ENCODE measurements around the gene CCDC30.
"Not testable (repeated sequence)": the region's sequence is repeated elsewhere in the genome, so short reads cannot be mapped to it uniquely, and the experiment has no call there.

Gene CCDC30

DNA sequence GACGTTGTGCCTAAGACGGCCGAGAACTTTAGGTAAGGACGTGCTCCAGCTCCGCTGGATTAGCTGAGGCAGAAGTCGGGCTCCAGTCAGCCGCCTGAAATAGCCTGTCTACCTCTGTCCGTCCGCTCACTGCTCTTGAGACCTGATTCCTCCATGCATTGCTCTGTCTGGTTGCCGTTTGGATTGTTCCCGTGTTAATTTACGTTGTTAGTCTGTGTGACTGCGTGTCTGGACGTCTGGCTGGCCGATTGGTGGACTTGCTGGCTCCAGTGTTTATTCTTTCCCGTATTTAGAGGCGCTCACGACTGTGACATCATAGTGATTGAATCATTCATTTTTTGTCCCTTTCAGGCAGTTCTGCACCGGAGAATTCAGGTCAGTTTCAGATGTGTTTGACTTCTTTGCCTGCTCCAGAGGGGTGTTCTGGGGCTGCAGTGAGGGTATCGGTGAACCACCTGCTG, 195.8 kb downstream of the CCDC30 start:
- no peak for DNase-seq

DNA sequence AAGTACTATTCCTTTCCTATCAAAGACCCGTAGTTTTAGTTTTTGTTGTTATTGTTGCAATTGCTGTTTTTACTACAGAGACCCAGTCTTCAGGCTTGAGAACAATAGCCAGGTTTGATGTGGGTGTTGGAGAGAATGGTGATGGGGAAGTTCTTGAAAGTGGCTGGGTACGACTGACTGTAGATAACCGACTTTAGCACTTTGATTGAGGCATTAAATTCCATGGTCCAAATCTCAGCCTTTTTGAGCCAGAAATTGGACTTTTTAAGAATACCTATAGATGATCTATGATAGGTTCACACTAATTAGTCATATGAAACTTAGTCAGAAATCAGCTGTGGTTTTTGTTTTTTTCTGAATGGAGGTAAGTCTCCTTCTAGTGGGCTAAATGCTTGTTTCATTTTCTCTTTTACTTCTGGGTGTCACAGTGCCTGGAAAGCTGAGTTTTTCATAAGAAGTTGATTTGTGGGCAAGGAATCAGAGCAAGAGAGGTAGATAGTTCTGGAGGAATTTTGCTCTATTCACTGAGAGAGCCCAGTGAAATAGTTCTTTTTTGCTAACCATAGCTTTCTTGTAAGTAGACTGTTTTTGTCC, 197.9 kb downstream of the CCDC30 start:
- no peak for DNase-seq

DNA sequence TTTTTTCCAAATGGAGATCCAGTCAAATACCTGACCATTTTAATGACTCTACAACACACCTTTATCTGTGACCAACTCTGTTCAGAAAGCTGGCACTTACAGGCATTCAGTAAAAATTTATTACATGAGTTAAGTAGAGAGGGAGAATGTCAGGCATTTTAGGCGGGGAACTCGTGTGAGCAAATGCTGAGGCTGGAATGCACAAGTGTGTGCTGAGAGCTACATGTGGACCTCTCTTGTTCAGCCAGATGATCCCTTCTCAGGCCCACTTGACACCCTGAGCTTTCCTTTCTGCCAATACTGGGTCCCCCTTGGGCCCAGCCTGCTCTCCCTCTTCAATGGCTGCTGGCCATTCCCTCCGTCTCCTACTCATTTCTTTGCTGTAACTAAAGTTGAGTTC, 206.8 kb downstream of the CCDC30 start:
- DNase-seq: no peak

DNA sequence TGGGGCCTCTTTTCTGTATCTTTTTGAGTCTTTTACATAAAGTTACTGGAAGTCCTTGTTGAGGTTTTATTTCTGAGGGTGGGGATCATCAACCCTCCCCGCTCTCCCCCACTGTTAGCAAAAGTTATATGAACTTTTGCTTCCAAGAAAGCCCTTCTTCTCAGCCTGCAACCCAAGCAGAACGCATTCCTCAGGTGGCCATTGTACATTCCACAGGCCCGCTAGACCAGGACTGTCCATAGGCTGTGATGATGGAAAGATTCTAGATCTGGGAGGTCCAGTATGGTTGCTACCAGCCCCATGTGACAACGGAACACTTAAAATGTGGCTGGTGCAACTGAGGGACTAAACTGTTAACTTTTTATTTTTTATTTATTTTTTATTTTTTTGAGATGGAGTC, 207.3 kb downstream of the CCDC30 start:
- no peak for DNase-seq

DNA sequence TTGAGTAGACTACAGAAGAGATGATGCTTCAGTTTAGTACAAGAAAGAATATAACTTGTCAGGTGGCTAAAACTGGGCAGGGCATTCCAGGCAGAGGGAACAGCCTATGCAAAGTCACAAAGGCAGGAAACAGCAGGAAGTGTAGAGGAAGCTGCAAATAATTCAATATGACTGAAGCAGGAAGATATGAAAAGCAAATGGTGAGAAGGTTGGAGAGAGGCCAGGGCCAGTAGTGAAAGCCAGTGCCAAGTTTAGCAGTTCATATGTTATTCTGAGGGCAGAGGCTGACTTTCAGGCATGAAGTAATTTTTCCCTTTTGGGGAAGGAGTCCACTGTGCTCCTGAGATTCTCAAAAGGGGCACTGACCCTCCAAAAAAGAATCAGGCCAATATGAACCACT, 211.1 kb downstream of the CCDC30 start:
- DNase-seq: no peak

DNA sequence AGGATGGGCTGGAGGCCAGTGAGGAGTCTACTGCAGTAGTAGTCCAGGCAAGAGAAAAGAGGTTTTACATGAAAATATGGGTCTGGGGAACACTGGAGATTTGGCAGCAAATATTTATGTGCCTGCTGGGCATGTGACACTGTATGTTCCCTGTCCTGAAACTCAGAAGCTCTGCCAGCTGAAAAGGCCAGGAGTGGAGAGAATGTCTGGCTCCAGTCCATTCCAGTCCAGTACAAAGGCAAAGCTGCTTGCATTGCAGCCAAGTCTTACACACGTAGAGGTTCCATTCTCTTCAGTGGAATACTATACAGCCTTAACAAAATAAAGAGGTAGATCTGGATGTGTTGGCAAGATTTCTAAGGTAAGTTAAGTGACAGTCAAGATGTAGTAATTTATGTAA, 211.6 kb downstream of the CCDC30 start:
- no peak for DNase-seq

DNA sequence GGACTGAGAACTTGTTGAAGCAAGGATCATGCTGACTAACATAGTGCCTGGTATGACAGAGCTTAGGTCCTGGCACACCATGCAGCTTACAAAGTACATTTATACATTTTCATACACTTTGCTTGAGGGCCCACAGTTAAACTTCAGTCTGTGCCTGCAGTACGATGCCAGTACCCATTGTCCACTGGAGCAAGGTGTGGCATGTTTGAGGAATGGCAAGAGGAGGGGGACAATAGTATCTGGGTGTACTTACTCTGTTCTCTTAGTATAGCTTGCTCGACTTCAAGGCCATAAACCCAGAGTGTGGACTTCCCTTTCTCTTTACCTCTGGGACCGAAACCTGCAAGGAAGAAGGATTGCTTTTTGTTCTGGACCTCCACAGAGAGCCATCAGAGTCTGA, 212.4 kb downstream of the CCDC30 start:
- DNase-seq: no peak

DNA sequence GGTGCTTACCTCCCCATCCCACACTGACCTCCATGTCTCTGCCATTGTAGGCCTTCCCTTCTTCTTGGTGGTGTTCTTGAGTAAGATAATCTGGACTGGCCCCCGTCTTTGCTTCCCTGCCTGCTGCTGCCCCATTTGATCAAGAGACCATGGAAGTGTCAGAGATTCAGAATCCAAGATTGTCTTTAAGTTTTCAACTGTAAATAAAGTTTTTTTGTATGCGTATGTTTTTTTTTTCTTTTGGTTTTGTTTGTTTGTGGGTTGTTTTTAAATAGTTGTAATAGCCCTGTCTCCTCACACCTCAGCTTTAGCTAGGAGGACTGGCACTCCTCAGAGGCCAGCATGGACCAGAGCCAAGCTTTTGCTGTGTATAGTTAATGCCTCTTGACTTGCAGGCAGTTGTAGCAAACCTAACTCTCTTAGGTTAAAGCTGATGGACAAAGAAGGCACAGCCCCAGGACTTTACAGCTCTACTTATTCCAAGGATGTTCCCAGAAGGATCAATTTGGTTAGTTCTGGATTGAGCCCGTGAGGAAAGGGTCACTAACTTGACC, 213.5 kb downstream of the CCDC30 start:
- DNase-seq: no peak

DNA sequence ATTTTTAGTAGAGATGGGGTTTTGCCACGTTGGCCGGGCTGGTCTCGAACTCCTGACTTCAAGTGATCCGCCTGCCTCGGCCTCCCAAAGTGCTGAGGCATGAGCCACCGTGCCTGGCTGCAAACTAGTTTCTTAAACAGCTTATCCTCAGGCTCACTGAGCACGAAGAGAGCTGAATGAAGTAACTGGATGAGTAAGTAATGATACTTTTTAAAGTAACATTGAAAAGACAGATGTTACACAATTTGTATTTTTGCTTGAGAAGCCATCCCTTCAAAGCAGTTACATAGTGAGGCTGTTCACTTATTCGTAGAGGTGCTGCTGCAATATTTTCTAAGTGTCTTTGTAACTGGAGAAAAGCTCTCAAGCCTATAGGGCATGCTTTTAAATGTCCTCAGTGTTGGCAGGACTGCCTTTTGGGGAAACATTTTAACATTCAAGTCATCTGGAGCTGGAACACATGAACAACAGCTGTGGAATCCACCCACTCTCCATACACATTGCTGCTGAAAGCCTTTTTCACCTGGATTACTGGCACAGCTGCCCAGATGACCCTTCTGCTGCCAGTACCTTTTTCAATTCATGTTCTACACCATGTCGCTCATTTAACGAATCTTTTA, 216.4 kb downstream of the CCDC30 start:
- DNase-seq: no peak

DNA sequence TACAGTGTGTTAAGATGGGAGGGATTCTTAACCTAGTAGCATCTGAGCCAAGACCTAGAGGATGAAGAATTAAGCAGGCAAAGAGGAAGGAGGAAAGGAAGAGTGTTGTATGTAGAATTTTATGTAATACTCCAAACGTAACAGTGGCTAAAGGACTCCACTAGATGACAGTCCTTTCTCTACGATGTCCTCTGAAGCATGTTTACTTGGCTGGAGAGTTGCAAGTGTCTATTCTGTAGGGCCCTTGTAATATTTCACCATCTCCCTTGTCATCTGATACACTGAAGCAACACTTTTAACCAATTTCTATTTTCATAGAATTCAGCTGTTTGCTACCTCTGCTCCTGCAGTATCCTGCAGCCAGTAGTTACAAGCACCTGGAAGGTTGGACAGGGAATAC, 217.0 kb downstream of the CCDC30 start:
- DNase-seq: no peak

DNA sequence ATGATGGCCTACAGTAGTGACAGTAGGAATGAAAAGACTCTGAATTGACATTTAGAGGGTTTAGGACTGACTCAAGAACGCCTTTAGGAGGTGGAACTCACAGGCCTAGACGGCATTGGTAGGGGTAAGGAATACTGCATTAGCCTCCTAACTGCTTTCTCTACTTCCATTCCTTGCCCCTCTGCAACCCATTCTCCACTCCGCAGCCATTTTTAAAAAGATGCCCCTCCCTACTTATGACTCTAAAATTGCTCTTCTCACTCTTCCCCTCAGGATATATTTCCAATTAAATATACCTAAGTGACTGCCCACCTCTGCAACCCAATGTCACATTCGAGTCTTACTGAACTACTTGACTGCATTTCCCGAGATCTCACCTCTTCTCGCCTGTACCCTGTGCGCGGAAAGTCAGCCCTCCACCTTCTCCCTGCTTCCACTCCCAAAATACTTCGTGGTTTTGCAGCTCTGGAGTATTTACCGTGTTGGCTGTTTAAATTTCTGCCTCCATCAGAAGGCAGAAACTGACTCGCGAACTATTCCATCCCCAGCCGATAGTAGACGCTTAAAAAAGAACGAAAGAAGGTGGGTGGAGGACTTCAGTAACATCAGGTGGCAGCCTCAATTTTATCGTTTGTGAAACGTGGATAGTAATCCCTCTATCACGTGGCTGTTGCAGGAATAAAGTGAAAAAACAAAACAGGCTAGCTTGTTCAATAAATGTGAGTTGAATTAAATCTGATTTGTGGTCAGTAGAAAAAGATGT, 218.0 kb downstream of the CCDC30 start:
- no peak for DNase-seq

DNA sequence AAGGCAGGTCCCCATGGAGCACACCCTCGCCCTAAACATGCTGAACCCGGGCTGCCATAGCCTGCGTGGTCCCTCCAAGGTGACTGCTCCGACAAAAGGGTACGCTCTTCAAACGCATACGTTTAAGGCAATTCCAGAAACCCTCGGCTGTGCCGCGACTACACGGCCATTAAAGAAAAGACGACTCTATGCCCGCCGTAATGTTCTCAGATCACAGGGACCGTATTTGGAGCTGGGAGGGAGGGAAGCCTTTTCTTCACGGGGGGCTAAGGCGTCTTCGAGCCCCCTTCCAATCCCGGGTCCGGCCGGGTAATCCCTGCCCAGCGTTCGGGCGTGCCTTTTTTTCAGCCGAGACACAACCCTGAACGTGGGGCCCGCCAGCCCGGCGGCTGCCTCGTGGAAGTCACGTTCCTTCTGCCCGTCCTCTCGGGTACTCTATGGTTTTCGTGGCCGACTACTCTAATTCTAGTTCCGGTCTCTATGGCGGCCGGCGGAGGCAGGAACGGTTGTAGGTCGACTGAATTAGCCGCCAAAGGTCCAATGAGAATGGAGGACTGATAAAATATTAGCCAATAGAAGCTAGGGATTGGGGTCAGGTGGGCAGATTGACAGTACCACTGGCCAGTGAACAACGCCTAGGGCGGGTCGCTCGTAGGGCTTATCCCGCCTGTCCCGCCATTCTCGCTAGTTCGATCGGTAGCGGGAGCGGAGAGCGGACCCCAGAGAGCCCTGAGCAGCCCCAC, 218.8 kb downstream of the CCDC30 start, which contains the start of gene YBX1:
Gene YBX1 (plus strand): TSS at position 678 of the 743 bp plus-strand sequence. CDS start 148 bp downstream, outside the sequence.
- peak; percentile 91 for DNase-seq

DNA sequence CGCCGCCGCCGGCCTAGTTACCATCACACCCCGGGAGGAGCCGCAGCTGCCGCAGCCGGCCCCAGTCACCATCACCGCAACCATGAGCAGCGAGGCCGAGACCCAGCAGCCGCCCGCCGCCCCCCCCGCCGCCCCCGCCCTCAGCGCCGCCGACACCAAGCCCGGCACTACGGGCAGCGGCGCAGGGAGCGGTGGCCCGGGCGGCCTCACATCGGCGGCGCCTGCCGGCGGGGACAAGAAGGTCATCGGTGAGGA, 219.3 kb downstream of the CCDC30 start:
- DNase-seq: not testable (repeated sequence)

DNA sequence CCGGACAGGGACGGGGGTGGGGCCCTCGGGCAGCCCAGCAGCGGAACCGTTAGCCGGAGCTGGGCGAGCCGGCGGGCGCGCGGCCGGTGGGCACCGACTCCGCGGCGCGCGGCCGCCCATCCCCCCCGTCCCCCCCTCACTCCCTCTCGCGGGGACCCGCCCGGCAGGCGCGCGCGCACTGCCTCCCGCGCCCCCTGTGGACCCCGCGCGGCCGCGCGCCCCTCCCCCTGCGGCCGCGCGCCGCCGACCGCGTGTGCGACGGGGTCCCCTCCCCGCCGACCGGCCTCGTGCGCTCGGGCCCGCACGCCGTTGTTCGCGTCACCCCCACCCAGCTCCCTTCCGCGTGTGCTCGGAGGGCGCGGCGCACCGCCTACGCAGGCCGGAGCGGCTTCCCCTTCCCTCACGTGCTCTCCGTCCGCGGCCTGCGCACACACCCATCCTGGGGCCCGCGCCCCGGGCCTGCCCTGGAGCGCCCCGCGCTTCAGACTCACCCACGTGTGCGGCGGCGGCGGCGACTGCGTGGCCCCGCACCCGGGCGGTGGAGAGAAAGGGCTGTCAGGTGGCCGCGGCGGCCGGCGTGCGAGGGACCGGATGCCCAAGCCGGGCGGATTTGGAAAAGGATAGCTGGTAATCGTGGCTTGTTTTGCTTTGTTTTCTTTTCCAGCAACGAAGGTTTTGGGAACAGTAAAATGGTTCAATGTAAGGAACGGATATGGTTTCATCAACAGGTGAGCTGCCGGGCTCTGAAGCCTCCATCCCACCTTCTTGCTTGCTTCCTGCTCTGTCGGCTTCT, 219.8 kb downstream of the CCDC30 start:
- DNase-seq: peak; percentile 36

DNA sequence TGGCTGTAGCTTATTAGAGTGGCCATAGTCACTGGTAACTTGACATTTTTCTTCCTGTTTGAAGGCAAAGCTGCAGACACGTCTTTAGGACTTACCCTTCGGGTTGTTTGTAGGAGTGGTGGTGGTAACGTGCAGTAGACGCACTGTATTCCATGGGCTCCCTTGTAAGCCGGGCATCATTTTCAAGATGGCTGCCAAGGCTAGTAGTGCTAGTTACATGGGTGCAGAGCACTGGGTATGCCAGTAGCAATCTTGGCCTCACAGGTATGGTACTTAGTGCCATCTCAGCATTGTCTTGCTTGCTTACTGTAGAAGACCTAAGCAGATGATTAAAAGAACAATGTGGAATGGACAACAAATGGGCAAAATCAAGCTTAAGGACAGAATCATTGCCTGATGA, 221.1 kb downstream of the CCDC30 start:
- DNase-seq: no peak

DNA sequence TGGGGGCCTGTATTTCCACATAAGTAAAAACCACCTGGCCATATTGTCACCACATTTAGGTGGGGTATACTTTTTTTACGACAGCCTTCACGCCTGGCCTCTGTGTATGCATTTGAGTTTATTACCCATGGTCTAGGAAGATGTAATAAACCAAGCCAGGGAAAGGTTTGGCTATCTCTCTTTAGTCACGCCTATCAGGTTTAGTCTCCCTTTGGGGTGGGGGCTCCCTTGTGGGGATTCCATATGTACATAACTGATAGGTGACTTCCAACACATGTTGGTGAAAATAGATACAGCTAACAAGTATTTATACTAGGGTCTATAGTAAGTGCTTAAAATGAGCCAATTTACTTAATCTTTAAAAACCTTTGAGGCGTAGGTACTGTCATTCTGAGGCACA, 223.3 kb downstream of the CCDC30 start:
- DNase-seq: no peak

DNA sequence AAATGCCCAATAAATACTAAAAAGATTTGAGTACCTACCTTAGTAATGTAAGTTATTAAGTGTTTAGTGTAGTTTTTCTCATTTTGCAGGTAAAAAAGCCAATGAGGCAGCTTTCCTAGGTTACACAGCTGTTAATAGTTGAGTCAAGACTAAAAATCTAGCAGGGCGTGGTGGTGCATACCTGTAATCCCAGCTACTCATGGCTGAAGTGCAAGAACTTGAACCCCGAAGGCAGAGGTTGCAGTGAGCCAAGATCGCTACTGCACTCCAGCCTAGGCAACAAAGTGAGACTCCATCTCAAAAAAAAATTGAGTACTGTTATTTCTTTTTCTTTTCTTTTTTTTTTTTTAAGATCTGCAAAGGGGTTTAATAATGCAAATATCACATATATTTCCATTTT, 226.8 kb downstream of the CCDC30 start:
- DNase-seq: no peak

DNA sequence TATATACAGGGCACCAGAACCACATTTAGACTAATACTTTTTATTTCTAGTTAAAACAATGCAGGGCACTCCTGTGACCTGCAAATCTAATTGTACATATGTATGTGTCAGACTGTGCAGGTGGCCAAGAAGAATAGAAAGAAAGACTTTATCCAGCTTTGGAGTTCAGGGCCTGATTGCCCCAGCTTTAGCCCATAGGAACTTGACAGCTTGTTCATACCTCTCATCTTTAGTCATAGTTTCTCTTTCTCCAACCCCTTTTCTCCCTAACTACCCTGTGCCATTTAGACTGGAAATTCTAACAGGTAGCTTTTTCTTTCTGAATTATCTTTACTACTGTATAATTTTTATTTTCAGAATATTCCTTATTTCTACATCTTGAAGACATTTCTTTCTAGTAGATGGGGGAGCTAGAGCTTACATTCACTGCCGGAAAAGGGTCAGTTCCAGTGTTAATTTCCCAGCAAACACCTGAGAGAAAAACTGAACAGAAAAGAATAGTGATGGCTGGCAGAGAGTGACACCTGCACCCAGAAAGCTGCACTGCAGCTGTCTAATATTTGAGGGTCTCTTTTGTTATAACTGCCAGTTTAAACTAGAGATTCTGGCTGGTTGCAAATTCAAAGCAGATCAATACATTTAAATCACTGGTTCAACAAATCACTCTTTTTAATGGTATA, 227.5 kb downstream of the CCDC30 start:
- no peak for DNase-seq

DNA sequence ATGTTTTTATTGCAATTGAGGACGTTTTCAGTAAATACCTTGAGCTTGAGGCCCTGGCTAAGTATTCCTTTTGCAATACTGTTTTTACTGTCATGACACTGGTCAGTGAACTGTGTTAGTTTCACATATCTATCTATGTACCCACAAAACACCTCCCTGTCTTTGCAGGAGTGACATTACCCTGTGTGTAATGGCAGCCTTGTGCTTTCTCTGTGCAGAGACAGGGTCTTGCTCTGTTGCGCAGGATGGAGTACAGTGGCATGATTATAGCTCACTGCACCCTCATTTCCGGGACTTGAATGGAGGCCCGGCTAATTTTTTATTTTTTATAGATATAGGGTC, 228.0 kb downstream of the CCDC30 start:
- DNase-seq: no peak

DNA sequence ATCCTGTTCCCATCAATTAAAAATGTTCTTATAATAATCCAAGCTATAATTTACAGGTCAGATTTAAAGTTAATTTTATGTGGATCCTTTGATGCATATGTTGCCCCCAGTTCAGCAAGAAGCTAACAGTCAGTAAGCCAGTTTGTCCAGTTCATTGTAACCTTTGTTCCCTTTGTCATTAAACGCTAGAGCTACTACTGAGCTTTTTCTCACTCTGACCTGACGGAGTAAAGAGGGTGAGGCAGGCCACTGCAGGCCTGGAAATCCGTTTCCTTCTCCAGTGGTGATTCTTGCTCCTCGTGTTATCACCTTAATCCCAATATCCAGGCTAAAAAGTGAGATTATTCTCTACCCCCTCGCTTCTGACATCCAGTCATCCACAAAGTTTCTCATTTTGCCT, 229.4 kb downstream of the CCDC30 start:
- no peak for DNase-seq

DNA sequence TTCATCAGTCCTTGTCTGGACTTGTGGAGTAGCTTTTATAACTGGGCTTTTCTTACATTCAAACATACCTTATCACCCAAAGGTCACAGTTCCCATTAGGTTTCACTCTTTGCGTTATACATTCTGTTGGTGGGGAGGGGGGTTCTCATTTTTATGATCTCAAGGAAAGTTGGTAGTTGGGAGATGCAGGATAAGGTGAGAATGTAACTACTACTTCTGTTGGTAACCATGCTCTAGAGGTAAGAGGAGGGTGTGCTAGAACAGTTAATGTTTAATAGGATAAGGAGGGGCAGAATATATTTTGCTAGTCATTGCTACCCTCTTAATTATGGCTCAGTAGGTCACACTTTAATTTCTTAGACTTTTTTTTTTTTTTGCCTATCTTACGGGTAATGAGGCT, 229.8 kb downstream of the CCDC30 start:
- no peak for DNase-seq
